Activated CD8-positive, alpha-beta memory T cell treated with anti-CD3 and anti-CD28 coated beads, Interleukin-2, amount 50 U/mL, for 24 hours (primary cell): ENCODE measurements around the gene SLC35E2B.
"Not testable (repeated sequence)": the region's sequence is repeated elsewhere in the genome, so short reads cannot be mapped to it uniquely, and the experiment has no call there.

ENCODE experiments used
- DNase-seq: peaks from one replicate; pipeline ENCODE4 v3.0.0-alpha.2; 2020; ENCODE audit errors: extremely low read depth

Gene SLC35E2B

GRCh38 chr1:1703796-1704195 is 11.2 kb upstream of the SLC35E2B start:
- DNase-seq = no peak

DNA sequence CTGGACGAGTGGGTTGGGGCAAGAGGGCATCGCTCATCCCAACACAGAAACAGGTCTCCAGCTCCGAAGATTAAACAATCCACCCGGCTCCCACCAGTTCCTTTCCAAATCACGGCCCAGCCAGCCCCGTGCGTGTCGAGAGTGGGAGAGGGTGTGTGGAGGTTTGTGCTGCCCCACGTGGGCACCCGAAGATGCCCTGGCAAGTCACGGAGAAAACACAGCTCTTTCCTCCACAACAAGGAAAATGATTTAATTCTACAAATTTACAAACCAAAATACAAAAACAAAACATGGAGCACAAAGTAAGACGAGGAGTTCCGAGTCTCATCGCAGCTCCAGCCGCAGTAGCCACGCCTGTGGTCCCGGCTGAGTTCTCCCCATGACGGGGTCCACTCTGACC is 9.9 kb upstream of the SLC35E2B start:
- not testable (repeated sequence) for DNase-seq

- DNase-seq = not testable (repeated sequence)
These were observed 8.0 kb upstream of the SLC35E2B start for GRCh38 chr1:1700557-1700956.

- DNase-seq = not testable (repeated sequence)
These were observed 7.5 kb upstream of the SLC35E2B start for GRCh38 chr1:1700067-1700466.

- not testable (repeated sequence) for DNase-seq
These were observed 6.5 kb upstream of the SLC35E2B start for GRCh38 chr1:1699061-1699460.

- DNase-seq = not testable (repeated sequence)
These were observed 5.0 kb upstream of the SLC35E2B start for GRCh38 chr1:1697358-1698183.

DNA sequence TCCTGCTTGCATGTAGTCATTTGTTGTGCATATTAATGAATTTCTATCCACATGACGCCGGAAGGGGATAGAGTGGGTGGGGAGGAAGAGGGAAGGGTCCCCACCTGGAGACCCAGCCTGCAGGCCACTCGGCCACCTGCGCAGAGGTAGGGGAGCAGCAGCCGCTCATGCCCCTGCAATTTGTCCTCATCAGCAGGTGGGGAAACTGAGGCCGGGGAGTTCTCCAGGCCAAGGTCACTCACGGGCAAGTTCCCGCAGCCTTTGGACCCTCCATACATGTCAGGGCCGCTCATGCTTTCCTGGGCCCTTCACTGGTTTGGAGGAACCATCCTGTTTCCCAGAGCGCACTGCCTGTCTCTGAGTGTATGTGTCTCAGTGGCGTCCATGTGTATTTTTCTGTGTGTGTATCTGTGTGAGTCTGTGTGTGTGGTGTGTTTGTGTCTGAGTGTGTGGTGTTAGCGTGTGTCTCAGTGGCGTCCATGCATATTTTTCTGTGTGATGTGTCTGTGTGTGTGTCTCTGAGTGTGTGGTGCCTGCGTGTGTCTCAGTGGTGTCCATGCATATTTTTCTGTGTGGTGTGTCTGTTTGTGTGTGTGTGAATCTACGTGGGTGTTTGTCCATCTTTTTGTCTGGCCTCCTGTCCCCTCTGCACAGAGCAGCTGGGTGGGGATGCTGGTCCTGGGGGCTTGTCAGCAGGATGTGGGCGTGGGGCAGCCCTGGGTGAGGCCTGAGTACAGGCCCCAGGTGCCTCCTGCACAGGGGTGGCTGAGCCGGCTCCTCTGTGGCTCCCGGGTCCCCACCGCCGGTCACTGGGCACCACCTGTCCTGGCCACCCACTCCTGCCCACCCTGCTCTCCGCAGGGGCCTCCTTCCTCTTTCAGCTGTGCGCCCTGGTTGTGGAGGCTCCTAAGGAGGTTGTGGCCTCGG is 4.1 kb upstream of the SLC35E2B start:
- not testable (repeated sequence) for DNase-seq

DNA sequence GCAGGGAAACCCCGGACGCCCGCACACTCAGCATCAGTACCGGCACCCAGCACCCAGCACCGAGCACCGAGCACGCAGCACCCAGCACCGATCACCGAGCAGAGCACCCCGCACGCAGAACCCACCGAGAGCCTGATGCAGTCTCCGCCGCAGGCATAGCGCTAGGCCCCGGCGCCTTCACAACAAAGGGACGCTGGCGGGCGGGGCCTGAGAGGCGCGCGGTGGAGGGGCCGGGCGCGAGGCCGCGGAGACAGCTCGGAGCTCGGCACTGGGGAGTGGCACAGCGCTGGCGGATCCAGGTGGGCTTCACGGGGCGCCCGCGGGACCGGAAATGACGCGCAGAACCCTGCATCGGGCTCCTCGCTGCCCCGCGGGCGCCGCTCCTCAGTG is 276 bp downstream of the SLC35E2B start:
- peak; percentile 23 for DNase-seq

DNA sequence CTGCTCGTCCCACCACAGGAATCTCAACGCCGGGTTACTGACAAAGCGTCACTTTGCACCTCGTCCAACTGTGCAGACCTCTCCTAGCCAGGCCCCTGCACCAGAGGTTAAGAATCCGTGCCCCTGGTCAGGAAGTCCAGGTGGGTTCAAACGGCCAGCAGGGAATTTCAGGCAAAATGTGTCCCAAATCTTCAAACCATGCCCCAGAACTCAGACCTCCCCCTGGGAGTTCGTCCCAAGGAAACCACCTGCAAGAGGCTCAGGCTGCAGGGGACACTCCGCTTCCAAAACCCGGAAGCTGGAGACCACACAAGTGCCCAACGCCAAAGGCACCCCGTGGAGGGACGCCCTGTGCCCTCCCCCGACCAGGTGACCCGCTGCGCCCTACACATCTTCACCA is 1.2 kb downstream of the SLC35E2B start:
- not testable (repeated sequence) for DNase-seq

GRCh38 chr1:1689526-1689925 is 3.1 kb downstream of the SLC35E2B start:
- DNase-seq = not testable (repeated sequence)

GRCh38 chr1:1687846-1688245 is 4.7 kb downstream of the SLC35E2B start:
- DNase-seq = no peak

- DNase-seq = no peak
These were observed 8.4 kb downstream of the SLC35E2B start for GRCh38 chr1:1684031-1684681.

DNA sequence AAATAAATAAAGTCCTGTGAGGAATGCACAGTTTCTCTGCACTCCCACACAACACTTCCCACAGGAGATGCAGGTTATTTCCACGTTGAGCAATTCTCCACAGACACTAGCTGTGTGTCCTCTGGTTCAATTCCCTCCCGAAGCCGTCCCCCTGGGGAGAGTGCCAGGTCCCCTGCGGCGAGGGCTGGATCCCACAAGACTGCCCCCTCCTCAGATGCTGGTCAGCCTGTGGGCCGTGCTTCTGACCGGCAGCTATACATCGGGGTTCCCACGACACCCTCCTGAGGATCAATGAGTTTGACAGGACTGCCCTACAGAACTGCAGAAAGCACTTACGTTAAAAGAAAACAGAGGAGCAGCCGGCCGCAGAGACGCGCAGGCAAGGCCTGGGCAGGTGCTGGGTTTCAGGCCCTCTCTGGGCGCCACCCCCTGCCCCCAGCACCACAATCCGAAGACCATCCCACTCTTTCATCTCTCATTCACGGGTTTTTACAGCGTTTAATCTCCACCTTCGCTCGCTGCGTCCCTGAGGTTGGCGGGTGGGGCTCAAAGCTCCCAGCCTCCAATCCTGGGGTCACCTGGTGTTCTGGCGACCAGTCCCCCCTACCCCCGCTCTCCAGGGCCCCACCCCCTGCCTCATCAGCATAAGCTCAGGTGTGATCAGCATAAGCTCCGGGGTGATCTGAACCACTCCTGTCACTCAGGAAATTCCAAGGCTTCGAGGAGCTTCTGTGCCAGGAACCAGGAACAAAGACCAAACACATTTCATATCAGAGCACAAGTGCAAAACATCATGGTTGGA is 9.3 kb downstream of the SLC35E2B start:
- no peak for DNase-seq

- DNase-seq = no peak
These were observed 11.7 kb downstream of the SLC35E2B start for GRCh38 chr1:1680912-1681273.

GRCh38 chr1:1680031-1680911 is 12.3 kb downstream of the SLC35E2B start:
- DNase-seq = no peak

DNA sequence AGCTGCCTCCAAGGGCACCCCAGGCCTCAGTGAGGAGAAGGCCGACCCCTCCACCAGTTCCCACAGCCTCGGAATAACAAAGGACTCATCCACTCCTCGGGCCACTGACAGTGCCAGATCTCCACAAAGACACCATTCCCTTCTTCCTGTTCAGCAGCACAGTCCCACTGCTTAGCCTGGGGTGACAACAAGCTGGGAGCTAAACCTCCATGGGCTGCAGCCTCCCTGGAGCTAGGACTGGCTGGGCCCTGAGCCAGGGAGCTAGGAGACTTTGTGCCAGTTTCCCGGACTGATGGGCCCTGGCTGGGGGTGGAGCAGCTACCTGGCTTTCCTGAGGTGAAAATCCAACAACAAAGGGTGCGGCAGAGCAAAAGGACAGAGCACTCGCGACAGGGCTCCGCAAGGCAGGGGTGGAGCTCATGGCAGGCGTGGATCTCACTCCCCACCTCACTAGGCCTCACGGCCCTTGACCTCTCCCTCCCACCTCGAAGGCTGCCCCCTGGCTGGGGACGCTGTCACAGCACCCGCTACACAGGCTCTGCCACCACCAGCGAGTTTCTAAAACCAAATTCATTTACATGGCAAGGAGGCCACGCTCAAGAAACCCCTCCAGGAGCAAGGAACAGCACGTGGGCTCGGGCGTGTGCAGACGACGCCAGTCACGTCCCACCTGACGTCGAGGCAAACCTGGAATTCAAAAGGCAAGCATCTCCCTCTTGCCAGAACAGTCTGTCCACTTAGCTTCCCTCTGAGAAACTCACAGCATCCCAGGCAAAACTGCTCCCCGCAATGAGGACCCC is 13.8 kb downstream of the SLC35E2B start:
- peak; percentile 23 for DNase-seq

DNA sequence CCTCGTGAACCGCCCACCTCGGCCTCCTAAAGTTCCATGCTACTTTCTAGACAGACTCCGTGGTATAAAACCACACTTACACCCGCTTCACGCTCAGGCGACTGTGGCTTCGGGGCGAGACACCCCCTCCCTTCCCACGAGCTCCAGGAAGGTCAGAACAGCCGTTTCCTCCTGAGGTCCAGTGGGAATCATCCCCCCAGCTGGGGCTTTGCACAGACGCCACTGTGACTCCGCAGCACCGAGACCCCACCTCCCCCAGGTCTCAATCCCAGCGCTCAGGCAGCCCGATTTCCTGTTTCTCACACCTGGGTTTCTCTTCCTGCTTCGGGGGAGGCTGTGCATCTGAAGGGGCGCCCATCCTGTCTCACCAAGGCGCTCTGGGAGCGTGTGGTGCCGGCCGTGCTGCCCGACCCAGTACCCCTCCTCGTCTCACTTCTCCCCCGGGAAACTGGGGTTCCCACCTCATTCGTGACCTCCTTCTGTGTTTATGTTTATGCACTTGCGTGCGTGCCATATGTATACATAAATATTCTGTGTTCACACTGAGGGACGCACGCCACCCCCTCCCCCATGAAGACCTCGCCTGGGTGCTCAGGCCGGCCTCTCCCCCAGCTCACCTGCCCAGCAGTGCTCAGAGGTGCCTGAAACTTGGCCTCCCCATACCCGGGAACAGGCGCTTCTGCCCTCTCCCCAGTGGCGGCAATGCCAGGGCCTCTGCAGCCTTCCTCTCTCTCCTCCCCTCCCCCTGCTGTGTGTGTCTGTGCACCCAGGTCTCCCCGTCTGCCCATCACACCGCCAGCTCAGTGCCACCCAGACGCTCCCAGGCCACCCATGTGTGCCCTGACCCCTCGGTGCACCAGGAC is 14.6 kb downstream of the SLC35E2B start:
- no peak for DNase-seq

- not testable (repeated sequence) for DNase-seq
These were observed 16.5 kb downstream of the SLC35E2B start for GRCh38 chr1:1676087-1676486.

GRCh38 chr1:1675218-1675617 is 17.4 kb downstream of the SLC35E2B start:
- DNase-seq = not testable (repeated sequence)
